OCI-LY1 (cell line): ENCODE results near the gene KCTD19.

ENCODE experiments used
- H2AFZ ChIP-seq: fragments of 200-600 bp; sonication (generic), shearing (Covaris generic); 2 replicates; pipeline ENCODE4 v1.6.0; 2014; ENCODE audit warnings: antibody characterized with exemption, mild to moderate bottlenecking, low read length
- H3F3A ChIP-seq: fragments of 200-600 bp; sonication (generic), shearing (Covaris generic); 2 replicates; pipeline ENCODE4 v1.6.0; 2014; ENCODE audit warnings: mild to moderate bottlenecking, antibody characterized with exemption, low read length, moderate library complexity; ENCODE audit not compliant: insufficient read depth
- H3K27ac ChIP-seq: fragments of 200-600 bp; sonication (generic); 2 replicates; pipeline ENCODE4 v1.5.1; 2014; ENCODE audit warnings: low read length, mixed run types, mild to moderate bottlenecking, low read depth; ENCODE audit not compliant: poor library complexity, severe bottlenecking
- H3K27me3 ChIP-seq: fragments of 200-600 bp; sonication (generic); 2 replicates; pipeline ENCODE4 v1.6.0; 2014; ENCODE audit warnings: antibody characterized with exemption, mild to moderate bottlenecking, low read length, moderate library complexity; ENCODE audit not compliant: insufficient read depth
- H3K36me3 ChIP-seq: fragments of 200-600 bp; sonication (generic); 2 replicates; pipeline ENCODE4 v1.6.1; 2014; ENCODE audit warnings: mild to moderate bottlenecking, antibody characterized with exemption, low read length, moderate library complexity, mixed read lengths; ENCODE audit not compliant: insufficient read depth
- H3K4me1 ChIP-seq: fragments of 200-600 bp; sonication (generic); 2 replicates; pipeline ENCODE4 v1.5.1; 2014; ENCODE audit warnings: mild to moderate bottlenecking, low read length, moderate library complexity; ENCODE audit not compliant: insufficient read depth, severe bottlenecking
- H3K4me2 ChIP-seq: fragments of 200-600 bp; sonication (generic), shearing (Covaris generic); 2 replicates; pipeline ENCODE4 v1.6.1; 2014; ENCODE audit warnings: low read length
- H3K4me3 ChIP-seq: fragments of 200-600 bp; sonication (generic); 2 replicates; pipeline ENCODE4 v1.5.1; 2014; ENCODE audit warnings: low read length, low read depth, mild to moderate bottlenecking, mixed read lengths; ENCODE audit not compliant: poor library complexity, severe bottlenecking
- H3K79me2 ChIP-seq: fragments of 200-600 bp; shearing (Covaris generic); 2 replicates; pipeline ENCODE4 v1.6.1; 2016; ENCODE audit warnings: mixed run types, low read length, mixed read lengths; ENCODE audit not compliant: insufficient read depth
- H3K9ac ChIP-seq: fragments of 200-600 bp; sonication (generic), shearing (Covaris generic); 2 replicates; pipeline ENCODE4 v1.6.1; 2014; ENCODE audit warnings: mild to moderate bottlenecking, low read length, mixed read lengths
- H3K9me2 ChIP-seq: fragments of 200-600 bp; sonication (generic), shearing (Covaris generic); 2 replicates; pipeline ENCODE4 v1.6.1; 2014; ENCODE audit warnings: low read depth, mild to moderate bottlenecking, low read length, mixed read lengths
- H3K9me3 ChIP-seq: fragments of 200-600 bp; shearing (Covaris generic); 2 replicates; pipeline ENCODE4 v1.6.1; 2014; ENCODE audit warnings: low read length, mixed read lengths
- H4K20me1 ChIP-seq: fragments of 200-600 bp; sonication (generic), shearing (Covaris generic); 2 replicates; pipeline ENCODE4 v1.6.0; 2016; ENCODE audit warnings: mild to moderate bottlenecking, low read length; ENCODE audit not compliant: insufficient read depth
- EZH2 ChIP-seq: fragments of 200-600 bp; sonication (generic), shearing (Covaris generic); IDR thresholded peaks from 2 replicates; pipeline ENCODE4 v1.8.0; 2017; ENCODE audit warnings: borderline replicate concordance, mixed run types, mild to moderate bottlenecking, antibody characterized with exemption, low read length, moderate library complexity, mixed read lengths
- TF ChIP-seq, protein P1 (sequence below): fragments of 200-600 bp; sonication (generic), shearing (Covaris generic); IDR thresholded peaks from 2 replicates; pipeline ENCODE4 v1.5.1; 2017; ENCODE audit warnings: mild to moderate bottlenecking, antibody characterized with exemption, low read length, moderate library complexity, mixed read lengths

The KCTD19 gene

GRCh38 chr16:67305216-67306071 lies 21.1 kb downstream of the KCTD19 start:
- Histone ChIP-seq H2AFZ (no peak overlapping the region), H4K20me1 (no peaks in the 10 kb centered on the region), H3K36me3 (no peaks in the 10 kb centered on the region; the same call in 1 of the 2 replicates), H3K4me3 (no peak overlapping the region), H3K27ac (no peak overlapping the region), H3K9me2 (no peaks in the 10 kb centered on the region), H3K9ac (no peak overlapping the region), H3K4me2 (no peak overlapping the region), H3K27me3 (peaks cover 14% of the 10 kb centered on the region; the same call in 1 of the 2 replicates), H3K9me3 (no peaks in the 10 kb centered on the region), H3F3A (no peaks in the 10 kb centered on the region), H3K4me1 (no peaks in the 10 kb centered on the region), H3K79me2 (no peaks in the 10 kb centered on the region)
- TF ChIP-seq EZH2 = no peak
- TF ChIP-seq, protein P1, sequence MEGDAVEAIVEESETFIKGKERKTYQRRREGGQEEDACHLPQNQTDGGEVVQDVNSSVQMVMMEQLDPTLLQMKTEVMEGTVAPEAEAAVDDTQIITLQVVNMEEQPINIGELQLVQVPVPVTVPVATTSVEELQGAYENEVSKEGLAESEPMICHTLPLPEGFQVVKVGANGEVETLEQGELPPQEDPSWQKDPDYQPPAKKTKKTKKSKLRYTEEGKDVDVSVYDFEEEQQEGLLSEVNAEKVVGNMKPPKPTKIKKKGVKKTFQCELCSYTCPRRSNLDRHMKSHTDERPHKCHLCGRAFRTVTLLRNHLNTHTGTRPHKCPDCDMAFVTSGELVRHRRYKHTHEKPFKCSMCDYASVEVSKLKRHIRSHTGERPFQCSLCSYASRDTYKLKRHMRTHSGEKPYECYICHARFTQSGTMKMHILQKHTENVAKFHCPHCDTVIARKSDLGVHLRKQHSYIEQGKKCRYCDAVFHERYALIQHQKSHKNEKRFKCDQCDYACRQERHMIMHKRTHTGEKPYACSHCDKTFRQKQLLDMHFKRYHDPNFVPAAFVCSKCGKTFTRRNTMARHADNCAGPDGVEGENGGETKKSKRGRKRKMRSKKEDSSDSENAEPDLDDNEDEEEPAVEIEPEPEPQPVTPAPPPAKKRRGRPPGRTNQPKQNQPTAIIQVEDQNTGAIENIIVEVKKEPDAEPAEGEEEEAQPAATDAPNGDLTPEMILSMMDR = no peak

GRCh38 chr16:67304020-67304419 lies 22.5 kb downstream of the KCTD19 start:
- H3K9me3 ChIP-seq = no peaks in the 10 kb centered on the region
- H3K9ac ChIP-seq = no peak overlapping the region
- H3K4me1 ChIP-seq = no peaks in the 10 kb centered on the region
- no peak overlapping the region for H3K4me2 ChIP-seq
- no peaks in the 10 kb centered on the region for H3F3A ChIP-seq
- TF ChIP-seq, protein P1 = no peak
- no peak for TF ChIP-seq EZH2
- peaks cover 14% of the 10 kb centered on the region; the same call in 1 of the 2 replicates for H3K27me3 ChIP-seq
- H4K20me1 ChIP-seq = no peaks in the 10 kb centered on the region
- H3K79me2 ChIP-seq = no peaks in the 10 kb centered on the region
- H3K27ac ChIP-seq = no peak overlapping the region
- H3K9me2 ChIP-seq = no peaks in the 10 kb centered on the region
- H3K4me3 ChIP-seq = no peak overlapping the region
- H3K36me3 ChIP-seq = no peaks in the 10 kb centered on the region; the same call in 1 of the 2 replicates
- no peak overlapping the region for H2AFZ ChIP-seq

DNA sequence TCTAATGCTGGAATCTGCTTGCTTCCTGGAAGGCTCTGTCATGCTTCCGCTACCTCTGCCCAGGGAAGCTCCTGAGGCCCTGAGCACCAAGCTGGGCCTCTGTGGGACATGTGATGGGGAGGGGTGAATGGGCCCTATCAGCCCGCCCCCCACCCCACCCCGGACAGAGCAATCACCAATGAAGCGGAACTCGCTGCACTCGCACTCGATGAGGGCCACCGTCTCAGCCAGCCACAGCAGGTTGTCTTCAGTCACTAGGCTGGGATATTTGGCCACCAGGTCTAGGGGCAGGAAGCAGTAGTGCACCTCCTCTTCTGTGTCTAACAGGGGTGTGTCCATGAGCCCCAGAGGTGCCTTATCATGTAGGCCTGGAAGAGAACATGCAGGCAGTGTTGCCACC lies 23.6 kb downstream of the KCTD19 start:
- H3K9me3 ChIP-seq = no peaks in the 10 kb centered on the region
- no peaks in the 10 kb centered on the region for H3K9me2 ChIP-seq
- no peaks in the 10 kb centered on the region for H3K4me1 ChIP-seq
- H3K9ac ChIP-seq = no peak overlapping the region
- TF ChIP-seq EZH2 = no peak
- TF ChIP-seq, protein P1 = no peak
- H4K20me1 ChIP-seq = no peaks in the 10 kb centered on the region
- H3F3A ChIP-seq = no peaks in the 10 kb centered on the region
- H3K79me2 ChIP-seq = no peaks in the 10 kb centered on the region
- no peak overlapping the region for H3K4me3 ChIP-seq
- peaks cover 14% of the 10 kb centered on the region; the same call in 1 of the 2 replicates for H3K27me3 ChIP-seq
- H3K4me2 ChIP-seq = no peak overlapping the region
- no peak overlapping the region for H2AFZ ChIP-seq
- no peaks in the 10 kb centered on the region; the same call in 1 of the 2 replicates for H3K36me3 ChIP-seq
- H3K27ac ChIP-seq = no peak overlapping the region
